Measurements from ENCODE around the gene LINC01488. TPM values are rescaled to one million over a fixed set of nuclear protein-coding genes. Genes with fewer than 3 reads are reported as not detected.

LINC01488 gene
- total and polyA plus RNA-seq, 2 experiments from 2014 or later: not detected

GRCh38 chr11:69455969-69456368, 25.5 kb upstream of the LINC01488 start:
- Histone ChIP-seq H3F3A (replicated peaks; ENCODE audit: low read depth) (no peaks in the 10 kb centered on the region), H3K4me2 (no peak overlapping the region), H3K79me2 (replicated peaks; ENCODE audit: insufficient read depth) (no peaks in the 10 kb centered on the region), H2AFZ (no peak overlapping the region; the same call in 1 of the 2 replicates), H3K4me1 (ENCODE audit: insufficient read depth) (no peaks in the 10 kb centered on the region), H3K4me3 (no peak overlapping the region), H3K36me3 (ENCODE audit: insufficient read depth) (no peaks in the 10 kb centered on the region), H4K20me1 (replicated peaks; ENCODE audit: insufficient read depth) (no peaks in the 10 kb centered on the region), H3K9me2 (ENCODE audit: insufficient read depth) (0 out of 2 replicates have a peak, but pooled peaks cover 10% of the 10 kb centered on the region), H3K27me3 (ENCODE audit: insufficient read depth) (no peaks in the 10 kb centered on the region), H3K27ac (ENCODE audit: low read depth) (no peak overlapping the region)
- H3K9me3 Mint-ChIP-seq: peaks cover 18% of the 10 kb centered on the region
- H3K36me3 Mint-ChIP-seq (ENCODE audit: low read depth): peaks cover 18% of the 10 kb centered on the region
- TF ChIP-seq ETS1 (IDR thresholded peaks at IDR 0.05) (no peak), ZNF462 (CRISPR knock-in tag; IDR thresholded peaks at IDR 0.05) (no peak), EZH2 (IDR thresholded peaks at IDR 0.05; ENCODE audit: low read depth, unreplicated experiment) (no peak), ZNF331 (CRISPR knock-in tag; IDR thresholded peaks at IDR 0.05; ENCODE audit: low read depth) (no peak), POLR2AphosphoS5 (IDR thresholded peaks at IDR 0.05; ENCODE audit: low read depth) (no peak)
- no peak for ATAC-seq
- H3K4me3 Mint-ChIP-seq: no peak overlapping the region
- DNase-seq (ENCODE audit: low spot score): no peak
- no peaks in the 10 kb centered on the region; the same call in 2 of the 3 replicates for H3K4me1 Mint-ChIP-seq
- H3K27me3 Mint-ChIP-seq (ENCODE audit: insufficient read depth, low read depth, poor library complexity): no peaks in the 10 kb centered on the region
- no peak overlapping the region for H3K27ac Mint-ChIP-seq
